ENCODE measurements around the gene TRIM28.

The TRIM28 gene

DNA sequence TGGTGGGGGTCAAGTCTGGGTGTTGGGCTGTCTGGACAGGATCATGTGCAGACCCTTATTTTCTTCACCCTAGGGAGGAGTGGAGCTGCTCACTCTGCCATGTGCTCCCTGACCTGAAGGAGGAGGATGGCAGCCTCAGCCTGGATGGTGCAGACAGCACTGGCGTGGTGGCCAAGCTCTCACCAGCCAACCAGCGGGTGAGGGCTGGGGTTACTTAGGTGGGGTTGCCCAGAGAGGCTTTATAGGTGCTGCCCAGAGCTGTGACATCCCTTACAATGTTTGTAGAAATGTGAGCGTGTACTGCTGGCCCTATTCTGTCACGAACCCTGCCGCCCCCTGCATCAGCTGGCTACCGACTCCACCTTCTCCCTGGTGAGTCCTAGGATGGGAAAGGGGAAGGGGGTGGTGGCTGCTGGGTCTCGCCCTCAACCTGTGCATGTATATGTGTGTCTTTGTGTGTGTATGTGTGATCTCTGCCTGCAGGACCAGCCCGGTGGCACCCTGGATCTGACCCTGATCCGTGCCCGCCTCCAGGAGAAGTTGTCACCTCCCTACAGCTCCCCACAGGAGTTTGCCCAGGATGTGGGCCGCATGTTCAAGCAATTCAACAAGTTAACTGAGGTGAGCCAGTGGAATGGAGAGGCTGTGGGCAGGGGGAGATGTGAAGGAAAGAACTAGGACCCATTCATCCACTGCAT, 5.9 kb downstream of the TRIM28 start:
- no peak for DNase-seq (ENCODE audit: low read depth)

DNA sequence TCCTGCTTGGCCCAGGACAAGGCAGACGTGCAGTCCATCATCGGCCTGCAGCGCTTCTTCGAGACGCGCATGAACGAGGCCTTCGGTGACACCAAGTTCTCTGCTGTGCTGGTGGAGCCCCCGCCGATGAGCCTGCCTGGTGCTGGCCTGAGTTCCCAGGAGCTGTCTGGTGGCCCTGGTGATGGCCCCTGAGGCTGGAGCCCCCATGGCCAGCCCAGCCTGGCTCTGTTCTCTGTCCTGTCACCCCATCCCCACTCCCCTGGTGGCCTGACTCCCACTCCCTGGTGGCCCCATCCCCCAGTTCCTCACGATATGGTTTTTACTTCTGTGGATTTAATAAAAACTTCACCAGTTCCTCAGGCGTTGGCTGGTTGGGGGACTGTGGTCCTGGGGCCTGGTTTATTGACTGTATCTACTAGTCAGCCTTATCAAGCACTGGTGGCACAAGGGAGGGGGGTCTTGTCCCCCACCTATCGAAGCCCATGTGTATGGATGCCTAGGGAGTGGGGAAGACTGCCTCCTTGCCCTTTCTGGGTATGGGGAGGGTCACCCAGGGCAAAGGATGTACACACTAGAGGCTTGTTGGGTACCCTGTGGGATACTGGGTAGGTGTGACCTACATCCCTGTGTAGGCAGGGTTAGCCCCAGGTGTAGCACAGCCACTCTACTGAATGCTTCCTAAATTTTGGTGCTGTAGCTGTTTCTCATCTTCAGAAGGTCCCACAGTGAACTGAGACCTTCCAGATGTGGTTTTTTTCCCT, 6.7 kb downstream of the TRIM28 start:
- no peak for DNase-seq (ENCODE audit: low read depth)

DNA sequence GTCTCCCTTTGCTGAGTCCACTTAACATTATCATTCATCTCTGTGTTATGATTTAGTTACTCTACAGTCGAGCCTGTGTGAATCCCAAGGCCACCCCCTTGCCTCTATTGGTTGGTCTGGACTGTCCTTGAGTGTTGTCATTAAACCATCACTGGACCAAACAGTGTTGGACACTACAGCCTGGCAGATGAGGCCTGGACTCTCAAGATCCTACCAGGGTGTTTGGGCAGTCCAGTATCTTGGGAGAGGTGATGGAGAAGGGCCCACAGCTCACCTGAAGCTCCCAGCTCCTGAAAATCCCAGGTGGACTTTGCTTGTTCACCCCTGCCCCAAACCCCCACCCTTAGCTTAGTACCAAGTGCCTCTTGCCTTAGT, 7.2 kb downstream of the TRIM28 start:
- DNase-seq (ENCODE audit: low read depth) = no peak

DNA sequence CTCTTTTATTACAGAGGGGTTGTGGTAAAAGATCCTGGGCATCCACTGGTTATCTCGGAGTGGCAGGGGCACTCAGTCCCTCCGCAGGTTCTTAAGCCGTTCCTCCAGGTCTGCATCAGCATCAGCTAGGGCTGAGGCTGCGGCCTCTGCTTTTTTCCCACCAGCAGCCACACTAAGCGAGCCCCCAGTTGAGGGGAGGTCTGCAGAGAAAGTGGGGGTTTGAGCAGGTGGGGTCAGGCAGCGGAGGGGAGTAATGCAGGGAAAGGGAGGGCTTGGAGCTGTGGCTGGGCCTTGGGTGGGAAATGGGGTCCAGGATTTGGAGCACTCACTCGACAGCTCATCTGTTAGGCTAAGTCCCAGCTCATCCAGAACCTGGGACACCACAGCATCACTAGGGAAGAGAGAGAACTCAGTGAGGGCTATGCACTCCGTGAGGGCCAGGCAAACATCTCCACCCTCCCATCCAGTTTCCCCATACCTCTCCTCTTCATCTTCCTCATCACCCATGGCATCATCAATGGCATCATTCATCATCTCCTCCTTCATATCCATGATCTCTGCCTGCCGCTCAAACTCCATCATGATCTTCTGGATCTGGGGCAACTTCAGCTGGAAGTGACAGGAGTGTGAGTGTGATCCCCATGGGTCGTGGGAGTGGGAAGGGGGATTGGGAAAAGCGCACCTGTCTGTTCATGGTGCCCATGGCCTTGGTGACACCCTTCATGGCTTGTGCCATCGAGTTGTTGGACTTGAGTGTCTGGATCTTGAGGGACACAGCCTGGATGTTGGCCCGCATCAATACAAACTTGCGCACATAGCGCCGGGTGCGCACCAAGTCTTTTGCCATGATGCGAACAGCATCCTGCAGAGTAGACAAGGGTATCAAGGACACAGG, 8.0 kb downstream of the TRIM28 start:
- no peak for DNase-seq (ENCODE audit: low read depth)

DNA sequence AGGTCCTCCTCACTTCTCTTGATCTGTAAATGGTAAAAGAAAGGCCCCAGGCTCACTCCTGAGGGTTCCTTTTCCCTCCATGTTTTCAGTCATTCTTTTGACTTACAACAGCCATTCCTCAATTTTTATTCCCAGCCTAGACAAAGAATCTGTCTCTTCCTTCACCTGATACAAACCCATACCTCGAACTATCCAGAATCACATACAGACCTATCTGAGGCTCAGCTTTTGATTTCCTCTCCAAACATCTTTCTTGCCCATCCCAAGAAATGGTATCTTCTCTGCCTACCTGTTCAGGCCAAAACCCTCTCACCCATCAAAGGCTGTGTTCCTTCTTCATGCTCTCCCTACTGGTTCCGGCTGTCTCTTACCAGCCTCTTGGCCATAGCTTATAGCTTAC, 8.8 kb downstream of the TRIM28 start:
- no peak for DNase-seq (ENCODE audit: low read depth)

DNA sequence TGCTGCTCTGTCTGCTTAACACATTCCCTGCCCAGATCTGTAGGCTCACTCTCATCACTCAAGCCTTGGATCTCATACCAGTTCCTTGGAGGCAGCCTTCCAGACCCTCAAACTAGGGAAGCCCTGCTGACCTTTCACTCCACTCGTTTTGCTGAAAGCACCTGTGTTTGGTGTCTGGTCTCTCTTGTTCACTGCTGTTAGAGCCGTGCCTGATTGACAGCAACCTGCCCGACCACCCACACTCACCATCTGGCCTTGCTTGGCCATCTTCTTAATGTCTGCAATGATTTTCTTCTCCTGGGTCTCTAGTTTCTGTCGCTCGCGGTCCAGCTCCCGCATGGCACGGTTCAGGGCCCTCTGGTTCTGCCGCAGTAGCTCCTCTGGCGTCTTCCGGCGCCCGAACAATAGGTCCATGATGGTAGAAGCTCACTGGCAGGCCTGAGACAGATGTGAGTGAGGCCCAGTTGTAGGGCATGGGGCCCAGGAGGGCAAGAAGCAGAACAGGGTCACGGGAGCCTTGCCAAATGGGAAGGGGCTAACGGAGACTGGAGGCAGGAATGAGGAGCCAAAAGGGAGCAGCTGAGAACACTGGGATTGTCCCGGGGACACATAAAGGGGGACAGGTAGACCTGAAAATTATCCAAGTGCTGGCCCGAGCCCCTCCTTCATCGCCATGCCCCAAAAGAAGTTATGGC, 10.1 kb downstream of the TRIM28 start:
- no peak for DNase-seq (ENCODE audit: low read depth)

DNA sequence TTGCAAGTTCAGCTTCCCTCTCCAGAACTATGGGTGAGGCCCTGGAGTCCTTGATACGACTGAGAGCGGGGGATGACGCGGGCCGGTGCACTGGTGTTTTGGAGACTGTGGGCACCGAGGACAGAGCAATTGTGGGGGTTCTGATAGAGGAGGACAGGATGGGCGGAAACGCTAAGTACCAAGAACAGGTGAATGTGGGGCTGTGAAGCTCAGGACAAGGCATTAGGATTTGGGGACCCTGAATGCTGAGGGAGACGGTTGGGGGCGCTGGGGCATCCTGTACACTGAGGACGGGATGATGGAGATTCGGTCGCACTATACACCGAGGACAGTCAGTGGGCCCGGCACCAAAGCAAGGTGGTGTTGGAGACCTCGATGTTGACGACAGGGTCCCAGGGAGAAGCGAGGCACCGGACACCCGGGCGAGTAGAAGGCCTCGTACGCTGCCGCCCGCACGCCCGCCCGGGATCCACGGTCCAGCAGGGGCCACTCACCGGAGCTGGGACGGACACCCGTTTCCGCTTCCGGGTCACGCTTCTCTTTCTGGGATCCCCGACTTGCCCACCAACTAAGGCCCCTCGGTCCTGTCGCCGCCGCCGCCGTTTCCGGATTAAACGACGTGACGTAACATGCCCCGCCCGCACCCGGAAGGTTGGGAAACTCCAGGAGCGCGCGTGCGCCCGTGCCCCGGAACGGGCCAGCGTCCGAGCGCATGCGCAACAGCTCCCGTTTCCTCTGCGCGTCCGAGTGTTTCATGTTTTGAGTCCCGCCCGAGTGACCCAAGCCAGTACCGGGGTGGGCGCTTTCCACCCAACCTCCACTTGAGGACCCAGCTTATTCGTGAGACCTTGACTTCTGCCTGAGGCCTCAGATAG, 10.9 kb downstream of the TRIM28 start, which contains the start of gene CHMP2A:
CHMP2A (minus strand) TSS at position 612 of the 875 bp plus-strand sequence. CDS start 893 bp downstream, outside the sequence.
- DNase-seq (ENCODE audit: low read depth) = peak; percentile 98

DNA sequence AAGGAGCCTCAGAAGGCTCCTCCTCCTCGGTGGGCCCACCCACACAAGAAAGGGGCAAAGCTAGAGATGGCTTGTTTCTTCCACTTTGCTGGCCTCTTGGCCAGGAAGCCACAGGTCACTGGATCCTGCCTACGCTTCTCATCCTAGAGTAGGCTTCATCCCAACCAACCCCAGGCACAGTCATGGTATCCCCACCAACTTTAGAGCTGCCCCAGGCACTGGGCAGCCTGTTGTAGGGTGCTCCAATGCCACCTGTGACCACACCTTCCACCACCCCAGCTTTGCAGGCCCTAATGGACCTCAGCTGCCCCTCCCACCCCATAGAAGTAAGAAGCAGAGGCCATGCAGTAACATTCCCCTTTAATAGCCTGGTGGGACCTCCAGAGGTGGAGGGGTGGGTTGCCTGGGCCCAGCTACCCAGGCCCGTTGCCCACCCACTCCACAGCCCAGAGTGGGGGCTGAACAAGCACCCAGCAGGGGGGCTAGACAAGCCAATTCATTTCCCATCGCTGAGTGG, 11.6 kb downstream of the TRIM28 start:
- no peak for DNase-seq (ENCODE audit: low read depth)

DNA sequence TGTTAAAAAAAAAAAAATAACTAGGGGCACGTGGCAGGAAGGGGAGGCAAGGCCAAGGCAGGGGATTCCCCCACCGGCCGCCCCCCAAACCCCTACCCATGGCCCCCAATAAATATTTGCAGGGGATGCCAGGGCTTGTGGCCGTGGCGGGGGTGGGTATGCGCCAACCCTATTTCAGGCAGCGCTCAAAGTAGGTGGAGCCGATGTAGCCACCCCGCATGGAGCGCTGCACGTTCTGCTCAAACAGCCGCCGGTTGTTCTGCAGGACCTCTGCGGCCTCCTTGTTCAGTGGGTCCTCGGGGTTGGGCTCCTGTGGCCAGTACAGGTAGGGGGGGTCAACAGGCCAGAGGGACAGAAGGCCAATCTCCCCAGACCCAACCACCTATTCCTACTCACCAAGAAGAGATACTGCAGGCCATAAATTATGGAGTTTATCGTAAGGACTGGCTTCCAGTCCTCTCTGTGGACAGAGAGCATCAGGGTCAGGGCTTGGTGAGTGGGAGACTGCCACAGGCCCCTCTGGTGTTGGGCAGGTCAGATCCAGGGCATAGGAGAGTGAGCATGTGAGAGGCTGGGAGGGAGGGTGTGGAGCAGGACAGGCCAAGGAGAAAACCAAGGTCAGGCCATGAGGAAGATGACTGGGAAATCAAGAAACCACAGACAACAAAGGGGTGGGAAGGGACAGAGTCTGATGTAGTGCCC, 12.2 kb downstream of the TRIM28 start:
- DNase-seq (ENCODE audit: low read depth) = no peak

DNA sequence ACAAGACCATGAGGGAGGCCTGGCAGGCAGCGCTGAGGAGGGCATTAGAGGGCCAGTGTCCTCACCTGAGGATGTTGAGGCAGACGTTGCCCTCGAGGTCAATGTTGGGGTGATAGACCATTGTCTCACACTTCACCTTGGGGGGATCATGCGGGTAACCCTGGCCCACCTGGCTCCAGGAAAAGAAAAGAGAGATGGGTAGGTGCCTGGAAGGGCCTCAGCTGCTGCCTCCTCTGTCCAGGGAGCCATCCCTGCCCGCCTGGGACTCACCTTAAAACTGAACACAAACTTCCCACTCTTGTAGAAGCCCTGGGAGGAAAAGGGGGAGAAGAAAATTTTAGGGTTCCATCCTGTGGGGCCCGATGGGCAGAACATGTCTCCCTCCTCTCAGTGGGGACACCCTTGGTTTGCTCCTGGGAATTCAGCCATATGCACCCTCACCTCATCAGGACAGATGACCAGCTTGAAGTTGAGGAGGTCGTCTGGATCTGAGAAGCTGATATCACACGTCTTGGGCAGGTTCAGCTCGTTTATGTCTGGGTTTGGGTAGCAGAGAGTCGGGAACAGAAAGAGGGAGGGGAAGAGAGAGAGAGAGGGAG, 12.9 kb downstream of the TRIM28 start:
- no peak for DNase-seq (ENCODE audit: low read depth)

DNA sequence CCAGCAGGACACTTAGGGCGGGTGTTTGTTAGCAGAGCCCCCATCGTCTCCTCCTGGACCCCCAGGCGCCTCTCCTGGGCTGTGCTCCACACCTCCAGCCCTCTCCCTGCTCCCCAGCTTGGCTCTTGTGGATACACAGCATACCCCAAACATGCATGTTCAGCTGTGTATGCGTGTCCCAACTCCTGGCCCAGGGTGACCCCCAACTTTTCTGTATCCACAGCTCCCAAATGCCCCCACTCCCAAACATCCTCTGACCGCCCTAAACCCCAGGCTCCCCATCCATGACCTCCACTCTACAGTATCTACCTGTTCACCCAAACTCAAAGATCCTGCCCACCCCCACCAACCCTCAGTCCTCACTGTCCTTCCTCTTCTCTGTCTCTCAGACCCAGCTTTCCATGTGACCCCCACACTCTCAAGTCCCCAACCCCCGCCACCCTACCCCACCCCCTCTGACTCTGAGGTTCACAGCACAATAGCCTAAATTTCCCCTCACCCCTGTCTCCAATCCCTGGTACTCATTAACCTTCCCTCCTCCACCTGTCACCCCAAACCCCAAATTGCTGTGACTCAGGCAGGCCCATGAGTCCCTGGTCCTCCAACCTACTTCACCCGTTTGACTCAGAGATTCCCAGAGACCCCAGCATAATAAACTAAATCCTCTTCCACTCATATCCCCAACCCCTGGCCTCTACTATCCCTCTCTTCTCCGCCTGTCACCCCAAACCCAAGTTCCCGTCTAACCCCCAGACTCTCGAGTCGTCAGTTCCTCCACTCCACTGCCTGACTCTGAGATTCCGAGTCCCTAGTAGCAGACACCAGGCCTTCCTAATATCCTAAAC, 13.6 kb downstream of the TRIM28 start:
- no peak for DNase-seq (ENCODE audit: low read depth)

DNA sequence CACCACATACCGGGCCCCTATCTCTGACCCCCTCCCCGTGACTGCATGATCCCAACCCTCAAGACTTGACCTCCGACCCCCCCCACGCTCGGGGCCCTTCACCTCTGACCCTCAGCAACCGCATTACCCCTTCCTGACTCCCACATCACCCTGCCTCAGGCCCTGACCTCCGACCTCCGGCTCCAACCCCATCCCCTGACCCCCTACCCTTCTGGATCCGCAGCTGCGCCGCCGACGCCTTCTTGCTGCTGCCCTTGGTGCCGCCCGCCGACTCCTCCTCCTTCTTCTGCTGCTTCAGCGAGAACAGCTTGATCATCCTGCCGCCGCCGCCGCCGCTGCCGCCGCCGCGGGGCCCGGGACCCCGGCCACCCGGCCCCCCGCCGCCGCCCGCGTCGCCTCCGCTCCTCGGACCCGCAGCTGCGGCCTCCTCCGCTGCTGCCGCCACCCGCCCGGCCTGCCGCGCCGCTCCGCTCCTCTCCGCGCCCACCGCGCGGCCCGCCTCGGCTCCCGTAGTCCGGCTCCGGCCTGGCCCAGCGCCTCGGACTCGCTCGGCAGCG, 14.3 kb downstream of the TRIM28 start, which contains the start of gene UBE2M:
UBE2M (minus strand) TSS at position 546 of the 557 bp plus-strand sequence; CDS start at position 316, 230 bp downstream.
- peak; percentile 47 for DNase-seq (ENCODE audit: low read depth)

DNA sequence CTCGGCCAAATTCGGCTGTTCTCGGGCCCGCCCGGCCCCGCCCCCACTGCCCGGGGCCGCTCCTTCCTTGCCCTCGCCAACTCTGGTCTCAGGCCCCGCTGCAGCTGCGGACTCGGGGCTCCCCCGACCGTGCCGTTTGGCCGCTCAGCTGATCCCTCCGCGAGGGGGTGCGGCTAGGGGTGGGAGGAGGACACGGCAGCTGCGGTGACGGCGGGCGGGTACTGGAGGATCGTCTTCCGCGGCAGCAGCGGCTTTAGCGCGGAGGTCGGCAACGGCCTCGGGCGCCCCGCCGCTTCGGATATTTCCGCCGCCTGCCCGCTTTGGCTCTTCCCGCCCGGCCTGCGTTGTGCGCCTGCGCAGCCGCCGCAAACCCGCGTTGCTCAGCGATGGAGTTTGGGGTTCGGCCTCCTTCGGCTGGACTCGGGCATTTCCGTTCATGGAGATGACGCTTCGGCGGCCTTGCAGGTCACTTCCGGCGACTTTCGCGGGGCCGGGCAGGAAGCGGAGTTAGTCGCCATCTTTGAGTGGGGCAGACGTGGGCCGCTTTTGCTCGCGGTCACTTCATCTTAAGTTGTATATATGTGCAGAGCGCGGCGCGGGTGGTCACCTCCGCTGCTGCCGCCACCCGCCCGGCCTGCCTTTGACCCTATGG, 14.9 kb downstream of the TRIM28 start:
- peak; percentile 98 for DNase-seq (ENCODE audit: low read depth)

DNA sequence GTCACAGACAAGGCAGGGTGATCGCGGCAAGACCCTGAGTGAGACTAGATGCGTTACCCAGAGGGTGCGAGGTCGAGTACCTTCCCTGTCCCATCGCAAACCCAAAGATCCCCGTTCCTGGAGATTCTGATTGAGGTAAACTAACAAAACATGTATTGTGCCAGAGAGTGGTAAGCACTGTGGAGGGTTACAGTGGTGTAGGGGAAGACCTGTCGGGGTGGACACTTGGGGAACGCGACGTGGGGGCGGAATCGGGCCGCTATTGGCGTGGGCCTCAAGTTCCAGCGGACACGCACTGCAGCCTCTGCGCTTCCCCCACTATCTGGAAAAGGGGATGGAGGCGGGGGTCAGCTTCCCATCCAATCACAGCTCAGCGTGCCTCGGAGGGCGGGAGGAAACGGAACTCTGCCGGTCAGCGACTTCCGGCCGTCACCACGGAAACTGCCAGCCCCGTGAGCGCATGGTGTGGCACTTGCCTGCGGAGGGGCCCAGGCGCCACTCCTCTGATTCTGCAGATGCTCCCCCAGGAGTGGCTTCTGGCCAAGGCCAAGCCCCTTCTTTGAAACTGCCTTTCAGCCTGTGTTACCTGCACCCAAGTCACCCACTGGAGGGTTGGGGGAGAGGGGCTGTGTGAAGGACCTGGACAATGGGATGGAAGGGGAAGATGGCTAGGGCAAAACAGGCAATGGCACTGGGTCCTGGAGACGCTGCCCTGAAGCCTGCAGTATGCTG, 15.6 kb downstream of the TRIM28 start:
- DNase-seq (ENCODE audit: low read depth) = peak; percentile 93

DNA sequence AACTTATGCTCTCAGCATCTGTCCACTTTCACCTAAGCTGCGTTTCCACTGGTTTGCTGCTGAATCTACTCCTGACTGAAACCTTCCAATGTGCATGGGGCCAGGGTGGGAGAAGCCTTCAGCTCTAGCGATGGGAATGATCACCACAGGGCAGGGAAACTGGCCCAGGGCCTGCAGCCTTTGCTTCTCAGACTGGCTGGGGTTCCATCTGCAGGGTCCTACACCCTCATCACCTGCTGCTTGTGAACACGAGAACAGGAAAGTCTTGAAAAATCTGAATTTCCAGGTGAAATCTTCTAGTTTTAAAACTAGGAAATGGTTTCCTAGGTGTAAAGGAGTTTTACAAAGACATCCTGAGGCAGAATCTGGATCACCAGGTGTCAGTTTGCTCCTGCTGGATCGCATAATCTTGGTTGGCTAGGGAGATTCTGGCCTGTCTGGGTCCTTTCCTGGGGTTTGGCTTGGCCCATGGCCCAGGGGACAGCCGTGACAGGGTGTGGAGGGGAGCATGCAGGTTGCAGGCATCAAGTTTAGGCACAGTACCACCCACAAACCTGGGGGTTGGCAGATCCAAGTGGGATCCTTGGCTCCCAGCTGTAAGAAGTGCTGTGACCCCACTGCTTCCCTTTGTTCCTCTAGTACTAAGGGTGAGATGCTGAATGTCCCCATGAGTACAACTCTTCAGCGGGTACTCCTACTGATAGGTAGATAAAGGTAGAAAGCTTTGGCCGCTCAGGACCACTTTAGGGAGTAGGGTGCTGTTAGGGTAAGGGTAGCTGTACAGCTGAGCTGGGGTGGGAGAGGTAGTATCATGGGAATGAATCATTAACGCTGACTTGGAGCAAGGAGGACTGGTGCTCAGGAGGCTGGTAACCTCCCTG, 16.4 kb downstream of the TRIM28 start:
- DNase-seq (ENCODE audit: low read depth) = no peak

DNA sequence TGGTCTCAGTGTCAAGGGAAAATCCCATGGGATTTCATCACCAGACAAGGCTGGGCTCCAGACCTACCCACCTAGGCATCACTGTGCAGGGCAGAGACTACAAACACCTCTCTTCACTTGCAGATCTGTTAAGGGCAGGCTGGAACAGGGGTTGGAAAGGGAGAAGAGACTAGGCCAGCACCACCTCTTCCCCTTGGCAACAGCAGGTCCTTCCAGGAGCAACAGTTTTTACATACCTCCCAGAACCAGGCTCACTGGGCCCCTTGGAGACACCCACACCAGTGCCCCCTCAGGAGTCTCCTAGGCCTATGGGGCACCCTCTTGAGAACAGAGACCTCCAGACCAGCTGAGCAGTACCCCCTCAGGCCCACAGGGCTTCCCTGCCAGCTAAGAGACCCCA, 17.1 kb downstream of the TRIM28 start:
- no peak for DNase-seq (ENCODE audit: low read depth)

Measured in fibroblast of gingiva (primary cell).